ENCODE data around the gene DDB1. TPM values are rescaled to one million over a fixed set of nuclear protein-coding genes. Genes with fewer than 3 reads are reported as not detected.

The DDB1 gene
- total RNA-seq, 4 donors from 2014 or later: 139 to 159 (median 140) TPM

- peaks cover 0 to 90% of the 10 kb centered on the region in 2 donors for H3K36me3 ChIP-seq
- no peaks in the 10 kb centered on the region for H3K27me3 ChIP-seq
- H3K9me3 ChIP-seq: no peaks in the 10 kb centered on the region
- H3K27ac ChIP-seq: no peak overlapping the region
- H3K4me3 ChIP-seq: no peak overlapping the region
- WGBS, 2 donors (ENCODE audit: low coverage in 1 of 2): 69% methylated on average over 3 of the region's 12 CpGs; no CpG with 5 or more reads in 1 of the 2 donors
- TF ChIP-seq, protein P1, sequence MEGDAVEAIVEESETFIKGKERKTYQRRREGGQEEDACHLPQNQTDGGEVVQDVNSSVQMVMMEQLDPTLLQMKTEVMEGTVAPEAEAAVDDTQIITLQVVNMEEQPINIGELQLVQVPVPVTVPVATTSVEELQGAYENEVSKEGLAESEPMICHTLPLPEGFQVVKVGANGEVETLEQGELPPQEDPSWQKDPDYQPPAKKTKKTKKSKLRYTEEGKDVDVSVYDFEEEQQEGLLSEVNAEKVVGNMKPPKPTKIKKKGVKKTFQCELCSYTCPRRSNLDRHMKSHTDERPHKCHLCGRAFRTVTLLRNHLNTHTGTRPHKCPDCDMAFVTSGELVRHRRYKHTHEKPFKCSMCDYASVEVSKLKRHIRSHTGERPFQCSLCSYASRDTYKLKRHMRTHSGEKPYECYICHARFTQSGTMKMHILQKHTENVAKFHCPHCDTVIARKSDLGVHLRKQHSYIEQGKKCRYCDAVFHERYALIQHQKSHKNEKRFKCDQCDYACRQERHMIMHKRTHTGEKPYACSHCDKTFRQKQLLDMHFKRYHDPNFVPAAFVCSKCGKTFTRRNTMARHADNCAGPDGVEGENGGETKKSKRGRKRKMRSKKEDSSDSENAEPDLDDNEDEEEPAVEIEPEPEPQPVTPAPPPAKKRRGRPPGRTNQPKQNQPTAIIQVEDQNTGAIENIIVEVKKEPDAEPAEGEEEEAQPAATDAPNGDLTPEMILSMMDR (IDR thresholded peaks at IDR 0.05): no peak
- no peak for TF ChIP-seq POLR2A (IDR thresholded peaks at IDR 0.05)
- no peaks in the 10 kb centered on the region for H3K4me1 ChIP-seq
- ATAC-seq: no peak
Measured at GRCh38 chr11:61349189-61349751, 16.4 kb upstream of the DDB1 start.

- no peaks in the 10 kb centered on the region for H3K4me1 ChIP-seq
- 79 to 87% methylated on average over 4 to 7 of the region's 11 CpGs for WGBS, 2 donors (ENCODE audit: low coverage in 1 of 2)
- no peaks in the 10 kb centered on the region for H3K27me3 ChIP-seq
- H3K9me3 ChIP-seq: no peaks in the 10 kb centered on the region
- H3K36me3 ChIP-seq: peaks cover 0 to 88% of the 10 kb centered on the region in 2 donors
- ATAC-seq: peak; percentile 67
- no peak overlapping the region for H3K27ac ChIP-seq
- TF ChIP-seq POLR2A (IDR thresholded peaks at IDR 0.05) (no peak), POLR2AphosphoS5 (IDR thresholded peaks at IDR 0.05) (no peak), EP300 (IDR thresholded peaks at IDR 0.05) (no peak)
- TF ChIP-seq, protein P1 (IDR thresholded peaks at IDR 0.05): no peak
- H3K4me3 ChIP-seq: no peak overlapping the region
Measured at GRCh38 chr11:61347916-61348461, 15.1 kb upstream of the DDB1 start.

DNA sequence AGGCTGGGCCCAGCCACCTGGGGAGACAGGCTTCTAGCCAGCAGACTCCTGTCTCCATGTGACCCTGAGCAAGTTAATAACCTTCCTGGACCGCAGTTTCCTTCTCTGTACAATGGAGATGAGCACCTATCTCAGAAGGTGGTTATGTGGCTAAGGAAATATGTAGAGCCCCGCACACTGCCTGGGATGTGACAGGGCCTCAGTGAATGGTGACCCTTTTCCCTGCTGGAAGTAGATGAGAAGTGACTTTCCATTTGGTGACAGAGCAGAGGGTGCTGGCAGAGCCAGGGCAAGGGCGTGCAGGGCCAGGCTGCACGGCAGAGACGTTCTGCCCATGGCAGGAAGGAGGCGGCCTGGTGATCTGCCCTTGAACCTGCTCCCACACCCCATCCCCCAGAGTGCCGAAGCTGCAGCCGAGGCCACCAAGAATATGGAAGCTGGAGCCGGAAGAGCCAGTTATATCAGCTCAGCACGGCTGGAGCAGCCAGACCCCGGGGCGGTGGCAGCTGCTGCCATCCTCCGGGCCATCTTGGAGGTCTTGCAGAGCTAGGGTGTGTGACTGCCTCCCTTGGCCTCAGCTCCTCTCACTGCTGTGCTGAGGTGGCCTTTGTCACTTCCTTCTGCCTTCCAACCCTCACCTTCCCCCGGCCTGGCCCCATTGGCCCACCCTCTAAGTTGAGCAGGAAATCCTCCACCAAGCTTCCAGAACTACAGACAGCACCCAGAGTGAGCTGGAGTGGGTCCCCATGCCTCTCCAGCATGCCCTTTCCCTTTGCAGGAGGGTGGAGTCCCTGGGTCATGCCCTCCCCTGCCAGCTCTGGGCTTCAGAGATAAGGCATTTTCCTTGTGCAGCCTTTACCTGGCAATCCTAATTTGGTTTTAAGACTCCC, 13.3 kb upstream of the DDB1 start:
- 68 to 93% methylated on average over 2 to 5 of the region's 14 CpGs for WGBS, 2 donors (ENCODE audit: low coverage in 1 of 2)
- no peaks in the 10 kb centered on the region for H3K9me3 ChIP-seq
- H3K27me3 ChIP-seq: no peaks in the 10 kb centered on the region
- H3K4me1 ChIP-seq: no peaks in the 10 kb centered on the region
- TF ChIP-seq, protein P1 (IDR thresholded peaks at IDR 0.05): no peak
- TF ChIP-seq POLR2A (IDR thresholded peaks at IDR 0.05) (no peak), EP300 (IDR thresholded peaks at IDR 0.05) (no peak), POLR2AphosphoS5 (IDR thresholded peaks at IDR 0.05) (no peak)
- H3K4me3 ChIP-seq: no peak overlapping the region
- ATAC-seq: no peak
- H3K27ac ChIP-seq: no peak overlapping the region
- H3K36me3 ChIP-seq: peaks cover 0 to 89% of the 10 kb centered on the region in 2 donors

GRCh38 chr11:61345170-61345610, 12.3 kb upstream of the DDB1 start:
- Histone ChIP-seq H3K4me1 (no peaks in the 10 kb centered on the region), H3K4me3 (no peak overlapping the region), H3K36me3 (peaks cover 0 to 81% of the 10 kb centered on the region in 2 donors), H3K27ac (no peak overlapping the region), H3K9me3 (no peaks in the 10 kb centered on the region), H3K27me3 (no peaks in the 10 kb centered on the region)
- no peak for ATAC-seq
- no CpG with 5 or more reads among the region's 4 CpGs for WGBS, 2 donors (ENCODE audit: low coverage in 1 of 2)
- TF ChIP-seq EP300 (IDR thresholded peaks at IDR 0.05) (no peak), POLR2A (IDR thresholded peaks at IDR 0.05) (no peak), POLR2AphosphoS5 (IDR thresholded peaks at IDR 0.05) (no peak)
- TF ChIP-seq, protein P1 (IDR thresholded peaks at IDR 0.05): no peak

Data from gastroesophageal sphincter (tissue), 4 donors.